GM18511 (cell line): ENCODE data around the gene TTLL12.

Experiments used
- ATAC-seq: cut with Tn5 transposase; IDR thresholded peaks from one replicate; pipeline ENCODE4 v1.9.1; 2021; ENCODE audit warnings: mild to moderate bottlenecking, moderate library complexity; ENCODE audit not compliant: unreplicated experiment

Gene TTLL12

GRCh38 chr22:43174941-43175531, 11.9 kb downstream of the TTLL12 start:
- ATAC-seq, result no peak

DNA sequence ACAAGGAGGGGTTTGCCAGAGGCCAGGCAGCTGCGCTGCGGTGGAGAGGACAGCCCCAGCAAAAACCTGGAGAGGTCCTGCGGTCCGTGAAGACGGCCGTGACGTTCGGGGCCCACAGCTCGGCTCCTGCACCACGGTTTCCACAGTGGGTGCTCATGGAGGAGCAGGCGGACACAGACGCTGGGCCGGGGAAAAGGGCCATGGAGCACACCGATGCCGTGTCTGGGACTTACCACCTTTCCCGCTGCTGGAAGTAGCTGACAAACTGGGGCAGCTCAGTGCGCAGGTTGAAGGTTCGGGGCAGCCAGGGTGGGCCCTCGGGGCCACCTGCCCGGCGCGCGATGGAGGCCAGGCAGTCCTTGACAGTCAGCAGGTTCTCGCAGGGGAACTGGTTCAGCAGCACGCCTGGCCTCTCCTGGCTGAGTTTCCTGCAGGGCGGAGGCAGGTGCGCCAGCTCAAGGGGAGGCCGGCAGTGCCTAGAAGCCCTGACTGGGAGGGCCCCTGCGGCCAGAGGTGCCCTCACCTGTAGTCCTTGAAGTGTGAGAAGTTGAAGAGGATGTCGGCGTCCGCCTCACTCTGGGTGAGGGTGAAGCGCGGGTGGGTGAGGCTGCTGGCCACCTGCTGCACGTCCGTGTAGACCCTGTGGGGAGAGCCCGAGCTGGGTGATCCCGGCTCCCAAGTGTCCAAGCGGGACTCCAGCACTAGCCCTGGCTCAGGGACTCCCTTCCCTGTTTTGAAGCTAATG, 12.8 kb downstream of the TTLL12 start:
- no peak for ATAC-seq

- no peak for ATAC-seq
Observed at GRCh38 chr22:43173566-43173965, 13.4 kb downstream of the TTLL12 start.

DNA sequence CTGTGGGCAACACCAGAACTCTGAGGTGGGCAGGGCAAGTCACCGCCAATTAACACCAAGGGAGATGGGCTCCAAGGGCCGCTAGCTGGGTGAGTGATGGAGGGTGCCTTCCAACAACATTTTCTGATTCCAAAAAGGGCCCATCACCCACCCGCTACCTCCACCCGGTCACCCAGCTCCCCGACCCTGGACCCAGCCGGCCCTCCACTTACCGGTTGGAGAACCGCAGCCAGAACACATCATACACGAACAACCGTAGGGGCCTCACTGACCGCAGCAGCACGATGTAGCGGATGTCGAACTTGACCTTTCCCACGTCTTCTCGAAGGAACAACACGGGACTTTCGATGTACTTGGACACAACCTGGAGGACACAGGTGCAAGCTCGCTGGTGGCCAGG, 14.7 kb downstream of the TTLL12 start:
- no peak for ATAC-seq

DNA sequence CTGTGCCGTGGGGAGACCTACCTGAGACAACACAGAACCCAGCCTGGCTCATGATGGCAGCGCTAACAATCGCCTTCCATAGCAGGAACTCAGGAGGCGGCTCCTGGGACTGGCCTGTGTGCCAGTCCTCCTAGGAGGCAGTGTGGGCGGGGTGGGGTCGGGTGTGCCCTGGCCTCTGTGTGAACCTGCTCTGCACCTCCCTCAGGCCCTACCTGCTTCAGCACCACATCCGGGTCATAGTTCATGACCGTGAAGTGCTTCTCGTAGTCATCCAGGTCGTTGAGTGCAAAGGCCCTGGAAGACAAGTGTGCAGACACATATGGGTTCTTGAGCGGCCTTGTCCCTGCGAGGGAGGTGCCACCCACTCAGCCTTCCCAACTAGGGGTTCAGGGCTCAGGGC, 15.3 kb downstream of the TTLL12 start:
- no peak for ATAC-seq

- ATAC-seq, result no peak
Observed at GRCh38 chr22:43171019-43171491, 15.9 kb downstream of the TTLL12 start.

- ATAC-seq, result no peak
Observed at GRCh38 chr22:43170131-43170480, 16.8 kb downstream of the TTLL12 start.

DNA sequence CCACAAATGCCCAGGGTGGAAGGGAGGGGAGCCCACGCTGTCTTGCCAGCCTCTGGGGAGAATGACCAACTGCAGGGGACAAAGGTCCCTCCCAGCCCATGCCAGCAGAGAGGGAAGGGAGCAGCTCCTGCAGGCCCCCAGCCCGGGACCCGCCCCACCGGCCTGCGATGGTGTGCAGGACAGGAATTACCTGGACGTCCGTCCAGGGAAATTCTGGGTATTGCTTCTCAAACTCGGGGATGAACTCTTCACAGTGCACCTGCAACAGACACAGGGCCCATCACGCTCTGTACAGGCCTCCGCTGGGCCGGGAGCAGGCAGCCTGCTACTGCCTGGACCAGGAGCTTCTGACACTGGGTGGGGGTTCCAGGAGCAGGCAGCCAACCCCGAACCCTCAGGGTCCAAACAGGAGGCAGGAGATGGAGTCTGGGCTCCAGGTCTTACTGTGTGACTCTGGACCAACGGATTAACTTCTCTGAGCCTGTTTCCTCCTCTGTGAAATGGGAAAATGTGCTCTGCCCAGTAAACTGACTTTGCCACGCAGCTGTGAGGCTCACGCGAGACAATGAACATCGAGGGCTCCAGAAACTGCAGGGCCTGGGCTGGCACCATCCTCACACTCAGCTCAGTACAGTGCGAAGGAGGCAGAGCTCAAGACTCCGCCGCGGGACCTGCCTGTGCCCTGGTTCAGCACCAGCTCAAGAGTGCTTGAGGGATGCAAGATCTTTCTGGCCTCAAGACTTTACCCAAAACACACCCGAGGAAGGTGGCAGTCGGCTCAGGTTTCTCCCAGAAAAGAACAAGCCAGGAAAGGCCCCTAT, 17.4 kb downstream of the TTLL12 start:
- ATAC-seq, result no peak

GRCh38 chr22:43168471-43169309, 18.2 kb downstream of the TTLL12 start:
- ATAC-seq, result no peak

GRCh38 chr22:43167001-43167589, 19.8 kb downstream of the TTLL12 start:
- no peak for ATAC-seq

- ATAC-seq, result no peak
Observed at GRCh38 chr22:43166132-43166930, 20.6 kb downstream of the TTLL12 start.

DNA sequence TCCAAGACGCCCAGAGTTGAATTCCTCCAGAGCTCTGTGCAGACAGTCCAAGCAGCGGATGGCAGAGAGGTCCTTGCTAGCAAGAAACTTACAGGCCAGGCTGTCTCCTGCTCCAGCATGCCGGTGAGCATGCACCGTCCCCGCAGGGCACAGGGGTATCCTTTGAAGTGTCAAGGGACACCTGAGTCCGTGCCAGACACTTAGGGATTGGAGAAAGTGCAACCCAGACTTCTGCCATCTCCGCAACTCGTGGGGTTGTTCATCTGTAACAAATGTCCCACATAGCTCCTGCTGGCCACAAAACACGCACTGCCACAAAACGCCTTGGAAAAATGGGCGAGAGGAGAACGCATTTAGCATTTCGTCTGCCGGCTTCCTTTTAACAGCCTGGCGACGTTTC, 22.3 kb downstream of the TTLL12 start:
- ATAC-seq, result no peak

DNA sequence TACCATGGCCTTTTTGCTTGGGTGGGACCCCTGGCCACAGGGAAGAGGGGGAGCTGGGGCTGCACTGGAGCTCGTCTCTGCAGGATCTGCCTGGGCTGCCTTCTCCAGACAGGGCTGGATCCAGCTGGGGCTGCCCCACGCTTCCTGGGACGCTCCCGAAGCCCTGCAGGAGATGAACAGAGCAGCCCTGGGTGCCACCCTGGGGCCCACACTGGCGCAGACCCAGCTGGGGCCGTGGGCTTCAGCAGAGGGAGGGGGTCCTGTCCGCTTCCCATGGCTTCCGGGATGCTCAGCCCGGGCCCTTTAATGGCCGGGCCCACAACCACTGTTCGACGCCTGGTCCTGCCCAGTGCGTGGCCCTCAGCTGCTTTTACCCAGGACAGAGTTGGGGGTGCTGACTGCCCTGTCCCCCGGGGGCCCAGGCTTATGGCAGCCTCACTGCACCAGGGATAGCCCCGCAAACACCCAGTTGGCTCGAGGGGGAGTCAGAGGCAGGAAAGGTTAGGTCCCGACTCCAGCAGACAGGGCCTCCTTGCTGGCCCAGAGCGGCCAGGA, 23.6 kb downstream of the TTLL12 start:
- ATAC-seq, result no peak

DNA sequence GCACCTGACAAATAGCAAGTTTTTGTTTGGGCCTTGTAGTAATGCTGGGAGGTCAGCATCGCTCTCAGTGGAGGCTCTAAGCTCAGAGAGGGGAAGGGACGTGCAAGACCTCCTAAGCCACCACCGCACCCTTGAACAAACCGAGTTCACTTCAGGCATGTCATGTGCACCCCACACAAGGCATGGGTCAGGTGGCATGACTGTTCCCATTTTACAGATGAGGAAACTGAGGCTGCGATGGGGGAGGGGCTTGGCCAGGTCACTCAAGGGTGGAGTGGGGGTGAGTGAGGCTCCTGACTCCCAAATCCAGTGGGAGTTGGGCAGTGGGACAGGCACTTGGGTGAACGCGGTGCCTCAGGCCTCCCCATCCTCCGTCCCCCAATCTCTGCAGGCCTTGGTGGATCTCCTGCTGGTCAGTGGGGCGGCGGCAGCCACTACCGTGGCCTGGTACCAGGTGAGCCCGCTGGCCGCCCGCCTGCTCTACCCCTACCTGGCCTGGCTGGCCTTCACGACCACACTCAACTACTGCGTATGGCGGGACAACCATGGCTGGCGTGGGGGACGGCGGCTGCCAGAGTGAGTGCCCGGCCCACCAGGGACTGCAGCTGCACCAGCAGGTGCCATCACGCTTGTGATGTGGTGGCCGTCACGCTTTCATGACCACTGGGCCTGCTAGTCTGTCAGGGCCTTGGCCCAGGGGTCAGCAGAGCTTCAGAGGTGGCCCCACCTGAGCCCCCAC, 24.4 kb downstream of the TTLL12 start:
- ATAC-seq, result no peak

DNA sequence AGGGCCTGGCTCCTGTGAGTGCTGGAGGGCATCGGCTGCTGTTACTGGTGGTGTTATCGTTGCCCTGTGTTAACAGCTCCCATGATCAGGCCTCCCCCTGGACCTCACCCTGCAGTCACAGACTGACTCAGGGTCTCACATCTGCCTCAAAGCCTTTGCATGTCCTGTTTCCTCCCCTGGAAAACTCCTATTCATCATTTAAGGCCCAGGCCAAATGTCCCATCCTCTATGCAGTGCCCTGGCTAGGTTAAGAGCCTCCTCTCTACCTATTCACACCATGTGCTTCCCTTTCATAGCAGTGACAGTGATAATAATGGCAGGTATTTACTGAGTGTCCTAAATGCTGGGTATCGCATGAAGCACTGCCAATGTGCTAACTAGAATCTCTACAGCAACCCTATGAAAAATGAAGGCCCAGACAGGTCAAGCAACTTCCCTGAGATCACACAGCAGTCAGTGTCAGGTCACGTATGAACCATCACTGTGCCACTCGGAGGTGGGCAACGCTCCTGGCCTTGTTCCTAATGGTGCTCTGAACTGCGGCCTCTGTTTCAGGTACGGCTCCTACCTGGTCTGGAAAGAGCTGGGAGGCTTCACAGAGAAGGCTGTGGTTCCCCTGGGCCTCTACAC, 26.3 kb downstream of the TTLL12 start:
- ATAC-seq, result no peak

GRCh38 chr22:43159484-43160178, 27.3 kb downstream of the TTLL12 start:
- no peak for ATAC-seq

DNA sequence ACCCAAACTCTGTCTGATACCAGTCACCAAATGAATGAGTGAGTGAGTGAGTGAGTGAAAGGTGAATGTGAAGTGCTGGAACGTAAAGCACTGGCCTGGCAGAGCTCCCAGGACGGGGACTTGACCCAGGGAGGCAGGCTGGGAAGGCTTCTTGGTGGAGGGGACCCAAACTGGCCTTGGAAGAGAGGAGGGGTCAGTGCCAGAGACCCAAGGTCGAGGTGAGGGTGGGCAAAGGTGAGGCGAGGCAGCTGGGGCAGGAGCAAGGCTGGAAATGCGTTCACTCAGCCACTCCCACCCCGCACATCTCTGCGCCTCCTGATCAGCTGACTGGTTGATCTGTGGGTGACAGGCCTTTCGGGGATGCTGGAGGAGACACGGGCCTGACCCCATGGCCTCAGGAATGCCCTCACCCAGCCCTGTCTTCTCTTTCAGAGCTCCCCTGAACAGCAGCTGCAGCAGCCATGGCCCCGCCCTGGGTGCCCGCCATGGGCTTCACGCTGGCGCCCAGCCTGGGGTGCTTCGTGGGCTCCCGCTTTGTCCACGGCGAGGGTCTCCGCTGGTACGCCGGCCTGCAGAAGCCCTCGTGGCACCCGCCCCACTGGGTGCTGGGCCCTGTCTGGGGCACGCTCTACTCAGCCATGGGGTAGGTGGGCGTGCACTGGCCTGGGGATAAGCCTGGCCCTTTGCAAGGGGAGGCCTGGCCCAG, 28.0 kb downstream of the TTLL12 start:
- ATAC-seq, result no peak
